Loucy (cell line): ENCODE data around the gene ST6GAL2.

Source experiments
- H2AFZ ChIP-seq: fragments of 200-600 bp; sonication (generic); 2 replicates; pipeline ENCODE4 v1.6.0; 2016; ENCODE audit warnings: antibody characterized with exemption, mild to moderate bottlenecking, low read length, moderate library complexity
- H3F3A ChIP-seq: fragments of 200-600 bp; 2 replicates; pipeline ENCODE4 v1.6.0; 2016; ENCODE audit warnings: antibody characterized with exemption, low read depth, mild to moderate bottlenecking
- H3K27me3 ChIP-seq: fragments of 200-600 bp; sonication (generic); 2 replicates; pipeline ENCODE4 v1.6.1; 2014; ENCODE audit warnings: low read length, mild to moderate bottlenecking; ENCODE audit not compliant: insufficient read depth, poor library complexity, severe bottlenecking
- H3K36me3 ChIP-seq: fragments of 200-600 bp; sonication (generic); 2 replicates; pipeline ENCODE4 v1.6.1; 2016; ENCODE audit warnings: low read length; ENCODE audit not compliant: insufficient read depth
- H3K4me1 ChIP-seq: fragments of 200-600 bp; sonication (generic); 2 replicates; pipeline ENCODE4 v1.5.1; 2014; ENCODE audit warnings: low read length, mild to moderate bottlenecking; ENCODE audit not compliant: insufficient read depth, poor library complexity, severe bottlenecking
- H3K4me2 ChIP-seq: fragments of 200-600 bp; sonication (generic); 2 replicates; pipeline ENCODE4 v1.6.0; 2014; ENCODE audit warnings: antibody characterized with exemption, low read length, low read depth, mild to moderate bottlenecking; ENCODE audit not compliant: poor library complexity, severe bottlenecking
- H3K4me3 ChIP-seq: fragments of 200-600 bp; sonication (generic); 2 replicates; pipeline ENCODE4 v1.5.1; 2014; ENCODE audit warnings: low read length, mild to moderate bottlenecking, mixed read lengths; ENCODE audit not compliant: poor library complexity, severe bottlenecking
- H3K79me2 ChIP-seq: fragments of 200-600 bp; sonication (generic); 2 replicates; pipeline ENCODE4 v1.6.1; 2014; ENCODE audit warnings: low read length; ENCODE audit not compliant: insufficient read depth
- H3K9ac ChIP-seq: fragments of 200-600 bp; sonication (generic); 2 replicates; pipeline ENCODE4 v1.6.0; 2014; ENCODE audit warnings: mild to moderate bottlenecking, low read depth, low read length, moderate library complexity; ENCODE audit not compliant: poor library complexity, severe bottlenecking
- H3K9me2 ChIP-seq: fragments of 200-600 bp; sonication (generic); replicated peaks from 2 replicates; pipeline ENCODE4 v1.6.1; 2016; ENCODE audit warnings: low read depth, low read length, mixed read lengths
- H3K9me3 ChIP-seq: fragments of 200-600 bp; sonication (generic); 2 replicates; pipeline ENCODE4 v1.6.1; 2014; ENCODE audit warnings: mild to moderate bottlenecking, antibody characterized with exemption, low read length, low read depth; ENCODE audit not compliant: insufficient read depth
- H4K20me1 ChIP-seq: fragments of 200-600 bp; sonication (generic); 2 replicates; pipeline ENCODE4 v1.6.0; 2014; ENCODE audit warnings: antibody characterized with exemption, low read length, mild to moderate bottlenecking; ENCODE audit not compliant: insufficient read depth, poor library complexity, severe bottlenecking
- CTCF ChIP-seq: fragments of 200-600 bp; sonication (generic); conservative IDR thresholded peaks from 2 replicates; pipeline ENCODE4 v1.5.1; 2014; ENCODE audit warnings: mild to moderate bottlenecking, antibody characterized with exemption, low read length
- EZH2phosphoT487 ChIP-seq: fragments of 200-600 bp; IDR thresholded peaks from 2 replicates; pipeline ENCODE4 v1.6.1; 2018; ENCODE audit warnings: antibody characterized with exemption, mild to moderate bottlenecking, moderate library complexity, borderline replicate concordance

The ST6GAL2 gene

GRCh38 chr2:106851881-106852501 lies 34.0 kb downstream of the ST6GAL2 start:
- H3F3A ChIP-seq, result no peaks in the 10 kb centered on the region
- TF ChIP-seq CTCF (no peak), EZH2phosphoT487 (no peak)
- H3K36me3 ChIP-seq, result no peaks in the 10 kb centered on the region
- no peaks in the 10 kb centered on the region for H3K9me2 ChIP-seq
- no peaks in the 10 kb centered on the region for H4K20me1 ChIP-seq
- no peaks in the 10 kb centered on the region for H3K79me2 ChIP-seq
- H3K4me1 ChIP-seq, result no peaks in the 10 kb centered on the region
- no peaks in the 10 kb centered on the region for H3K27me3 ChIP-seq
- no peak overlapping the region for H3K4me2 ChIP-seq
- H3K4me3 ChIP-seq, result no peak overlapping the region
- no peak overlapping the region for H3K9ac ChIP-seq
- H3K9me3 ChIP-seq, result no peaks in the 10 kb centered on the region
- no peak overlapping the region for H2AFZ ChIP-seq

GRCh38 chr2:106851087-106851874 lies 34.7 kb downstream of the ST6GAL2 start:
- Histone ChIP-seq H3K36me3 (no peaks in the 10 kb centered on the region), H3K9me3 (no peaks in the 10 kb centered on the region), H3F3A (no peaks in the 10 kb centered on the region), H3K4me1 (no peaks in the 10 kb centered on the region), H2AFZ (no peak overlapping the region), H4K20me1 (no peaks in the 10 kb centered on the region), H3K9ac (no peak overlapping the region), H3K9me2 (no peaks in the 10 kb centered on the region), H3K79me2 (no peaks in the 10 kb centered on the region), H3K4me2 (no peak overlapping the region), H3K4me3 (no peak overlapping the region), H3K27me3 (no peaks in the 10 kb centered on the region)
- TF ChIP-seq CTCF, result no peak
- TF ChIP-seq EZH2phosphoT487, result no peak

GRCh38 chr2:106849253-106849652 lies 36.7 kb downstream of the ST6GAL2 start:
- no peak for TF ChIP-seq CTCF
- TF ChIP-seq EZH2phosphoT487, result no peak
- Histone ChIP-seq H3F3A (no peaks in the 10 kb centered on the region), H3K4me3 (no peak overlapping the region), H3K9me2 (no peaks in the 10 kb centered on the region), H3K9me3 (no peaks in the 10 kb centered on the region), H2AFZ (no peak overlapping the region), H3K9ac (no peak overlapping the region), H3K27me3 (no peaks in the 10 kb centered on the region), H3K4me2 (no peak overlapping the region), H3K4me1 (no peaks in the 10 kb centered on the region), H3K79me2 (no peaks in the 10 kb centered on the region), H3K36me3 (no peaks in the 10 kb centered on the region), H4K20me1 (no peaks in the 10 kb centered on the region)
